22Rv1 (cell line): ENCODE results near the gene CCDC150.

ENCODE experiments used
- CTCF ChIP-seq: fragments of 450-650 bp; IDR thresholded peaks from 2 replicates; pipeline ENCODE4 v1.5.1; 2017; ENCODE audit warnings: mild to moderate bottlenecking
- ZFX ChIP-seq: fragments of 450-650 bp; IDR thresholded peaks from 2 replicates; pipeline ENCODE4 v1.6.1; 2017; ENCODE audit warnings: antibody characterized with exemption, borderline replicate concordance

- no peak for TF ChIP-seq CTCF
- TF ChIP-seq ZFX = no peak
Measured at GRCh38 chr2:196613302-196613701, 26.2 kb upstream of the CCDC150 start.
